Stimulated activated CD4-positive, alpha-beta T cell treated with anti-CD3 and anti-CD28 coated beads, TNF-alpha, amount 100 ng/mL, for 48 hours (primary cell): ENCODE measurements around the gene MRGPRF.

Experiments
- DNase-seq, 3 donors: peaks; one replicate each; pipeline ENCODE4 v3.0.0-alpha.2; 2020; ENCODE audit warnings: low read depth in 3 of 3

MRGPRF gene, protein sequence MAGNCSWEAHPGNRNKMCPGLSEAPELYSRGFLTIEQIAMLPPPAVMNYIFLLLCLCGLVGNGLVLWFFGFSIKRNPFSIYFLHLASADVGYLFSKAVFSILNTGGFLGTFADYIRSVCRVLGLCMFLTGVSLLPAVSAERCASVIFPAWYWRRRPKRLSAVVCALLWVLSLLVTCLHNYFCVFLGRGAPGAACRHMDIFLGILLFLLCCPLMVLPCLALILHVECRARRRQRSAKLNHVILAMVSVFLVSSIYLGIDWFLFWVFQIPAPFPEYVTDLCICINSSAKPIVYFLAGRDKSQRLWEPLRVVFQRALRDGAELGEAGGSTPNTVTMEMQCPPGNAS

DNA sequence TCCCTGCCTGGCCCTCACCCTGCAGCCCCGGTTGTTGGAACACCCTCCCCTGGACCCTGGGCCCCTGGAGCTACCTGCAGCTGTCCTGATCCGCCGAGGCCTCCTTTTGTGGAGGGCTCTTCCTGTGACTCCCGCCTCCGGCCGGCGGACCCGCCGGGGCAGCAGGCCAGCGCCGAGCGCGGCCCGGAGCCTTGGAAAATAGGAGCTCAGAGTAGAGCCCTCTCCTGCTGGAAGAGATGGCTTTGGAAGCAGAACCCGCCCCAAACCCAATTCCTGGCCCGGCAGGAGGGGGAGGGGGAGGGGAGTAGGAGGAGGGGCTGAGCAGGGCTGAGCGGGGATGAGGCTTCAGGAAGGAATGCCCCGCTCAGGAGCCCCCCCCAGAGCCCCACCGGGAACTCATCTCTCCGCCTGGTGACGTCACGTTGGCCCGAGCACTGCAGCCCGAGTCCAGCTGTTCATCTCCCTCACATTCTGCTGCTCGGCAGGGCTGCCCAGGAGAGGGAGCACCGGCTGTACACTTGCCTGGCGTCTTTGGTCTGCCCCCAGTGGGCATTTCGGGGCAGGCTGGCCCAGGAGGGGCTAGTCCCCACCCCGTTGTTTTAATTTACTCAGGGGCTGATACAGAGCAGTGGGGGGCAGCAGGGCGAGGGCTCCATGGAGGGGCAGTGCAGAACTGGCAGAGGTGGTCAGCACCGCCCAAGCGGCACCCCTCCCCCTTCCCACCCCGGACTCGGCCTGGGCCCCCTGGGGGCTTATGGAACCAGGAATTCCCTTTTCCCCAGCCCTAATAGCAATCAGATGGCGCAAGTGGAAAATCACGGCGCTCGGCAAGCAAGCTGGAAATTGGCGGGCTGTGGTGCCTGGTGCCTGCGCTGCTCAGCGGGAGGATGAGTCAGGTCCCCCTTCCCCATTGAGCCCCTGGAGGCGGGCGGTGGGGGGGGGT, at the start of gene MRGPRF:
MRGPRF (minus strand) TSS at position 238 of the 943 bp plus-strand sequence. CDS start 3,345 bp downstream, outside the sequence.
- DNase-seq = no peak

DNA sequence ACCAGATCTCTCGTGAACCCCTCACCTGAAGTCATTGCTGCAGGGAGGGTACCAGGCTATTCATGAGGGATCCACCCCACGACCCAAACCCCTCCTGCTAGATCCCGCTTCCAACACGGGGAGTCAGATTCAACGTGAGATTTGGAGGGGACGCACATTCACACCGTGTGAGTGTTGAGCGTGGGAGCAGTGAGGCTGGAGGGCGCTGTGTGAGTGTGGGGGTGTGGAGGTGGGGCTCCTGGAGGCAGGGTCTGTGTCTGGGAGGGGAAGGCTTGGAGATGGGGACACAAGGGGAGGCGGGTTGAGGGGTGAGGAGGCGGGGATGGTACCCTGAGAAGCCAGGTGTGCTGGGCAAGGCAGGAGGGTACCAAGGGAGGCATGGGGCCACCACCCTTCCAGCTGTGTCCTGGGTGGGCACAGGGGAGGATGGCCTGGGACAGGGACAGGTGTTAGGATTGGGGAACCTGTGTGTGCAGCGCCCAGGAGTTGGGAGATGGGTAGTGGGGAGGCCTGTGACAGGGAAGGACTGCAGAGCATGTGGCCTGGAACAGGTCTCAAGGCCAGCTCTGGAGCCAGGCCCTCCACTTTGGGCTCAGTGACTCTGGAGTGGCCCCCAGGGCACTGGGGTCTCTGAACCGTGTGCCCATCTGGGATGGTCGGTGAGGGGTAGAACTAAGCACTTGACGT, 49.3 kb upstream of the MRGPRF start:
- DNase-seq = no peak

DNA sequence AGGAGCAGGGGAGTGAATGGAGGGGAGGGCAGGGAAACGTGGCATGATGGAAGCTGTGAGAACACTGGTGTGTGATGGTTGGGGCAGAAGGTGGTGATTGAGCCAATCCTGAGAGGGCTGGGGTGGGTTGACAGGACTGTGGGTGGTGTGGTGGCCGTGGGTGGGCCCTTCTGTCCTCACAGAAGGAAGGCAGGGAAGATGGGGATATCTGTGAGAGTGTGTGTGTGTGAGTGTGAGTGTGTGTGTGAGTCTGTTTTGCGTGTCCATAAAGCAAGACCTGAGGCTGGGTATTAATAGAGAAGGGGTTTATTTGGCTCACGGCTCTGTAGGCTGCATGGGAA, 48.6 kb upstream of the MRGPRF start:
- no peak for DNase-seq

DNA sequence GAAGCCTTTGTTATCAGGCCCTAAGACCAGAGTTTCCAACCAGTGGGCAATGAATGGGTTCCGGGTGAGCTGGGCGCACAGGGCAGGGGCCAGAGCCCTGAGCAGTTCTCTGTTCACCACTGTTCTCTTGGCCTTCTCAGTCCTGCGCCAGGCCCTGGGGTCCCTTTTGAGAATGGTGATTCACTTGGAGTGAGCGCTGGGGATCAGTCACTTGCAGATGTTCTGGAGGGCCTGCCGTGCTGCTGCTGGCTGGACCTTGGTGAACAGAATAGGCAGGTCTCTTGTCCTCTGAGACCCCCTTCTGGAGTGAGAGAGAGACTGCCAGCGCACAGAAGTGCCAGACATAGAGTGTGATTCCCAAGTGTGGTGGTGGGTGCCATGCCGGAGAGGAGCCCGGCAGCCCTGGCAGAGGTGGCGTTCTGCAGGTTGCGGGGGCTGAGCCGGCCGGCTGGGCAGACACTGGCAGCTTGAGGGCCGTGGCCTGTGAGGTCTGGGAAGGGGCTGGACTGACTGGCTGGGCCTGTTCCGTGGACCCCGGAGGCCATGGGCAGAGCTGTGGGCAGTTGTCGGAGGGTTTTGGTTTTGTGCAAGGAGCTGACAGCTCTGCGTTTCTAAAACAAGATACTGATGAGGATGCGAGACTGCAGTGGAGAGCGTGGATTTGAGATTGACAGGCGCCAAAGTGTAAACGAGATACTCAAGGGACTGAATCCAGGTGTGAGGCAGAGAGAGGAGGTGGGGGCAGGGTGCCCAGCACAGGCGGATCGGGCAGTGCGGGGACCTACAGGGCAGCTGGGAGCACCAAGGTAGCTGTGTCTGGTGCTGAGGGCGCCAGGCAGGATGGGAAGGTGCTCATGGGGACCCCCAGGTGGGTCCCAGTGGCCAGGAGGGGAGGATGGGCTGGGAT, 48.0 kb upstream of the MRGPRF start:
- DNase-seq = no peak

DNA sequence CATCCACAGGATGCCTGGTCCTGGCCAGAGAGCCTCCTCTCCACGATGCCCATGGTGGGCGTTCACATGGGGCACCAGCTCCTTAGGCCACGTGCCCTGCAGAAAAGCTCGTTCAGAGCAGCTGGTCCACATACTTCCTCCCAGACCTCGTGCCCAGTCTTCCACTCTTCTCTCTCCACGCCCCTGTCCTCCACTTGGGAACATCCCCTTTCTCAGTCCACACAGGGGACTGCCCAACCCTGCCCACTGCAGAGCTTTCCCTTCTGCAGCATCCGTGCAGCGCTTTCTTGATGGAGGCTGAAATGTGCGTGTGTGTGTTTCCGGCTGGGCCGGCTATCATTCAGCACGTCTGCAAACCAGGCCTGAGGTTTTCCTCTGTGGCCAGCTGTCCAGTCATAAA, 46.9 kb upstream of the MRGPRF start:
- DNase-seq = no peak

DNA sequence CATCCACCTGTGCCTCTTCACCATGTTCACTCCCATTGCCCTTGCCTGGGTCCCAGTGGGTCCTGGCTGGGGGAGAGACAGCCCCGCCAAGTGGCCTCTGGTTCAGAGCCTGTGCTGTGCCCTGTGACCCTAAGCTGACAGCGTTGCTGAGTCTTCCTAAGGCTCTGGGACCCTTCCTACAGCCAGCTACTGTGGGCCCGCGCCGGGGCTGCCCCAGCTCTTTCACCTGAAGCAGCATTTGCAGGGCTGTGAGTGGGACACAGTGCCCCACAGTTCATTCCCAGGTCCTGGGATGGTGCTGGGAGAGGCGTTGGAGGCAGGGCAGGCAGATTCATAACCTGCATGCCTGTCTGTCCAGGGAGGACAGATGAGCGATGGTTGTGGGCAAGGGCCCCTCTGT, 46.4 kb upstream of the MRGPRF start:
- no peak for DNase-seq

DNA sequence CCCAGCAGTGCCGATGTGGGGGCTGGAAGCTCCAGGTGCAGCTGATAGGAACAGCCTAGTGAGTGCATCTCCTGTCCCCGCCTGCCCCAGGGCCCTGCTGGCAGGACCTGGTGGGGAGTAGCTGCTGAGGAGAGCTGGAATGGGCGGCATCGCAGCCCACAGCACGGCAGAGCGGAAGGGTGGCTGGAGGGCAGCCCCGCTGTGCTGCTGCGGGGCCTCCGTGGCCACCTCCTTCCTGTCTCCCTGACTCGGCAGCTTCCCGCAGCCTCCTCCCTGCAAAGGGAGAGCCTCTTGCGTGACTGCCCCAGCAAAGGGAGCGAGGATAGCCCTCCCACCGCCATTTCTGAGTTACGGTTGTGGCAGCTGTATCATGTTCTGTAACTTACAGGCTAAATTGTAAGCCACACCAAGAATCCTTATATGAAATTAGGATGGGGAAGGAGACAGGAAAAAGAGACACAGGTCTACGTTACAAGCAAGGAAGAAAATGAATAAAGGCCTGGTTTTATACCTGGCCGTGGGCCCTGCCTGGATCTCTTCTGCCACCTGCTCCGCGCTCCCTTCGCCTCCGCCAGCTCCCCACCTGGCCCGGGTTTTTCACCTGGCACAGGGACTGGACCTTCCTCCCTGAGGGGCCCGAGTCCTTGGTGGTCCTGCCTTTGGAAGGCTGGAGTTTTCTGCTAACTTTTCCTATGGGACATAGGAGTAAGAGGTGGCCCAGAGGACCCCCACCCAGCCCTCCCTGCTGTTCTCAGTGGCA, 45.6 kb upstream of the MRGPRF start:
- DNase-seq = no peak

DNA sequence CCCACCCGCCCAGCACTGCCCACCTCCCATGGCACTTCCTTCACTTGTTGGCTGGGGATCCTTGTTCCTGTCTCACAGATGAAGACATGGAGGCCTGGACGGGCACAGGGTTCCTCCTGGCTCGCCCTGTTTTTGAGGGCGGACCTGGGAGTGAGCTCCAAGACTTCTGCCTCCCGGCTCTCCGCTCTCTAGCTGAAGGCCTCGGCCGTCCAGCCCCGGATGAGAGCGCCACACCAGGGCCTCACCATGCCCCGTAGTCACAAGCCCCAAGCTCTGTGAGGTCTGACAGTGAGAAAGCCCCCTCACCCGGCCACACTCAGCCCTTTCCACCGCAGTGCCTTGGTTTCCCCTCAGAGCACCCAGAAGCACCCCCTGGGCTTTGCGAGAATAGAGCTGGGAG, 44.8 kb upstream of the MRGPRF start:
- DNase-seq = no peak

DNA sequence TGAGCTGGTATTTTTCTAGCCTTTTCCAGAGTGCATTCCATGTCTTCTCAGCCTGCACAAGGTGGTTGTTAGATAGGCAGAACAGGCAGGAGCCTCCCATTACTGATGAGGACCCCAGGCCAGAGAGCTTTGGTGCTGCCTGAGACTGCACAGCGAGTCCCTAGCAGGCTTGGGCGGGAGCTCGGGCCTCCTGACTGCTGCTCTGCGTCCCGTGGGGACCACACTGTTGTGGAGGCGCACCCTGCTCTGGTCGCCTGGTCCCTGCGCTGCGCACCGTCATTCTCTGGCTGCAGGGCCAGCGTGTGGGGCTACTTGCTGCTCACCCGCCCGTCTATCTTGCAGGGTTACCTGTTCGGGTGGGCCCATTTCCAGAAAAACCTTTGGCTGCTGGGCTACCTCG, 44.2 kb upstream of the MRGPRF start:
- DNase-seq = no peak

DNA sequence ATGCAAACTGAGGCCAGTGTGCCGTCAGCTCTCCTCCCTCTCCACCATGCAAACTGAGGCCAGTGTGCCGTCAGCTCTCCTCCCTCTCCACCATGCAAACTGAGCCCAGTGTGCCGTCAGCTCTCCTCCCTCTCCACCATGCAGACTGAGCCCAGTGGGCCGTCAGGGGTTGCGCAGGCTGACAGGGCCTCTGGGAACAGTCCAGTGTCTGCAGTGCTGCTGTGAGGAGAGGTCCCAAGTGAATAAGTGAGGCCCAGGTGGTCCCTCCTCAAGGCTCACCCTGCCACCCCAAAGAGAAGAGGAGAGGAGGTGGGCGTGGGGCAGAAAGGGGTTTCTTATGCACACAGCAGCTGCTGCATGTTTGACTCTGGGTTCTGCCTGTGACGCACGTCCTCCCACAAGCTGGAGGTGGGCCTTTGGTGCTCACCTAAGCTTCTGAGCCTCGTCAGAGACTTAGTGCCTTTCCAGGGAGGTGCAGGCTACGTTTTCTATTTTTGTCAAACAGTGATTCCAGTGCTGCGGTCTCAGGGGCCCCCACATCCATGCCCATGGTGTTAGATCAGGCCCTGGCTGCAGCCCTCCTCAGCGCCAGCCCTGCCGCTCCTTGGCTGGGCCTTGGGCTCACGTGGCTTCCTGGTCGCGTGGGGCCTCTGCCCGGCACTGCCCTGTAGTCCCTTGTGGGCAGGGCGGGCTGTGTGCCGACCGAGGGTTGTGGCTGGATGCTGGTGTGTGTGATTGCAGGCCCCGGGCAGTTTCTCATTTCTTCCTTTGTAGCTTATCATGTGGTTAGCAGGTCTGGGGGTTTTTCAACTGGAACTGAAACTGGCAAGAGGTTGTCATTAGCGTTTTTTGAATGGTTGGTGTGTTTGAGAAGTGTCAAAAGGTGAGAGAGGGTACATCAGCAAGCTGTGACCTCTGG, 42.8 kb upstream of the MRGPRF start:
- no peak for DNase-seq

DNA sequence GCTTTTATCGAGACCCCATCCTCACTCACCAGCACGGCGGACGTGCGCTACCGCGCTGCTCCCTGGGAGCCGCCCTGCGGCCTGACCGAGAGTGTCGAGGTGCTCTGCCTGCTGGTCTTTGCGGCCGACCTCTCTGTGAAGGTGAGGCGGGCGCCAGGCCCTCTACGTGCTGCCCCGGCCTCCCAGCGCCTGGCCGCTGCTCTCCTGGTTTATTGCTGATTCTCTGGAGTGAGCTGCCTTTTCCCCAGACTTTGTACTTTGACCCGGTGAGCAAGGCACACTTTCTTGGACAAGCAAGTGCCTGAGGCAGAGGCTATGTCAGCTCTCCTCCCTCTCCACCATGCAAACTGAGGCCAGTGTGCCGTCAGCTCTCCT, 42.2 kb upstream of the MRGPRF start:
- DNase-seq = no peak

DNA sequence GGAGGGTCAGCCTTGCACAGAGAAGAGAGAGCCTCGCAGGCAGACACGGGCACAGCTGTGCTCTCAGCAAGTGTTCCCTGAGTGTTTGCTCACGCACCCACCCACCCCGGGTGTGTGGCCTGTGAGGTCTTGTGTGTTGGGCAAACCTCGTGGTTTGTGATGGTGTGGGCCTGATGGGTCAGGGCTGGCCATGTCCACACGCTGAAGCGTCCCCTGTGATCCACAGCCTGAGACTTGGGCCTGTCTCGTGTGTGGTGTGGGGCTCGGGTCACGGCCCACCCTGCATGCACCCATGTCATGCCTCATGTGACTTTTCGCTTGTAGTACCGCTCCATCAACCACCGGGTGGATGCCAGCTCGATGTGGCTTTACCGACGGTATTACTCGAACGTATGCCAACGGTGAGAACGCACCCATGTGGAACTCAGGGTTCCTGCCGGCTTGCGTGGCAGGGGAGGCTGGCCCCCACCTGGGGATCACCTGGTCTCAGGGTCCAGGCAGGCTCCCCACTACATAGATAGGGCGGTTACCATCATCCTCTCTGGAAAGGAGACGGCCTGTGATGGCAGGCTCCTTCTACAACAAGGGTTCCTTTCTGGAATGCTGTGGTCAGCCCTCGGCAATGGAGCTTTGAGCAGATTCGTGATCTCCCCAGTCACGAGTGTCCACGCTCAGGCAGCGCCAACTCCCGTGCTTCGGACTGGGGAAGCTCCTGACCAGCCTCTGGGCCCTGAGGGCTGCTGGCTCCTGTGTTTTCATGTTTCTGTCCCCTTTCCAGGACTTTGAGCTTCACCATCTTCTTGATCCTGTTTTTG, 41.6 kb upstream of the MRGPRF start:
- DNase-seq = no peak

DNA sequence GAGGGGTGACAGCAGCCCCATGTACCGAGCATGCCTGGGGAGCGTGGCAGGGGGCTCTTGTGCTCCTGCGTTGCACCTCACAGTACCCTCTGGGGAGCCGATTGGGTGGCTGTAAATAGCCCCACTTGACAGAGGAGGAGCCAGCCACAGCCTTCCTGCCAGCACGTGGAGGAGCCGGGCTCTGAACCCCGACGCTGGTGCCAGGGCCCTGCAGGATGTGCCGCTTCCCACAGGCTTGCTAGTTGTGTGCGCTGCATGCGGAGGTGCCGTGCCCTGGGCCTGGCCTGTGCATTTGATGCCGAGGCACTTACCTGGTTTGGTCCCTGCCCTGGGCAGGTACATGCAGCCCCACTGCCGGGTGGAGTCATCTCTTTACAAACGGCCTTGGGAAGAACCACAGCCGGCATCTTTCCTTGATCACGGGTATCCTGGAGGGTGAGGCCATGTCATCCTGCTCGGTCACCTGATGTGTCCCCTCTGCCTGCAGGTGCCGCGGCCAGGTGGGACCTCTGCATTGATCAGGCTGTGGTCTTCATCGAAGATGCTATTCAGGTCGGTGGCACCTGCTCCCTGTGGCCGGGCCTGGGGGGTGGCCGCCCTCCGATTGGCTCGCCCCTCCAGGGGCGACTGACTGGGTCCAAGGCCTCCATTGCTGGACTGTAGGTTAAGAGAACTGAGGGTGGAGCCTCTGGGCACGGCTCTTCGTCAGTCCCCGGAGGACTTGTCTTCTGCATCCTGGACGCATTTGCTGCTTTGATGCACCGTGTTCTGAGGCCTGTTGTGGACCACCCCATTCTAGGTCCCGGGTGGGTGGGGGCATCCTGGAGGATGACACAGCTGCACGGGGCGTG, 40.7 kb upstream of the MRGPRF start:
- no peak for DNase-seq

DNA sequence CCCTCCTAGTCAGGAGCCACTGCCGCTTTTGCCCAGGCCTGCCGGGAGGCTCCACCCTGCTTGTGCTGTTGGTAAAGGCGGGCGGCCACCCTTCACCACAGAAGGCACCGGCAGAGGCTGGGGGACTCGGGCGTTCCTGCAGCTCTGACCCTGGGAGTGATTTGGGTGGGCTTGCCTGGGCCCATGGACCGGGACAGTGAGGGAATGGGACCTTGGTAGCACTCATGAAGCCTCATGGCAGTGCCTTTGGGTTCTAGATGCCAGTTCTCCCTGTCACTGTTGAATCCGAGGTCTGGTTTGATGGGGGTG, 40.1 kb upstream of the MRGPRF start:
- DNase-seq = no peak

DNA sequence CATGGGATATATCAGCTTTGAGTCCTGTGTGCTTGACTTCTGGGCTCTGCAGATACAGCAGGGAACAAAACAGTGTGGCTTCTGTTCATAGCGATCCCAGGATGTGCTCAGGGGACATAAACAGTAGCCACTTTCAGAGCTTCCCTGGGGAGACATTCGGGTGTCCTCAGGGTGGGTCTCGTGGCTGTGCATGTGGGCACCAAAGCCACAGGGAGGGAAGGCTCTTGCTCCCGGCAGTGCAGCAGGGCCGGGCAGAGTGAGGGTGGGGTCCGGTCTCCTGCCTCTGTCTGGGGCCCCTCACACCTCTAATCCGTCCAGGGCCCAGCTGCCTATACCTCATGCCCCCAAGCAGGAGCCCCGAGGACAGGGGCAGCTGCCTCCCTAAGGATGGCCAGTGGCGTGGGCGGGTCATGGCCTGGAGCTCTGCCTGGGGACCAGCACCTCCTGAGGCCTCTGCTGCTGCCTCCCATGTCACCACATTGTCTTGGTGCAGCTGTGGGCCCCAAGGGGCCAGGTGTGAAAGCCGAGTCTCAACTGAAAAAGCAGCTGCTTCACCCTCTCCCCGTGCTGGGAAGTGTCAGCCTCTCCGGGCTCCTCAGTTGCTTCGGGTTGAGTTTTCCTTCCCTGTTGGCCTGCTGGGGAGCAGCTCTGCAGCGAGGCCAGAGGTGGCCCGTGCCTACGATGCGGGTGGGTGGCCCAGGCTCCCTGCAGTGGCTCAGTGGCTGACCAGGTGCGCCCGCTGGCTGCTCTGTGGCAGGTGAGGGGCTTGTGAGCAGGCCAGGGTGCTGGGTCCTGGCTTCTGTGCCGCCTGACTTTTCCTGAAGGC, 39.5 kb upstream of the MRGPRF start:
- no peak for DNase-seq

DNA sequence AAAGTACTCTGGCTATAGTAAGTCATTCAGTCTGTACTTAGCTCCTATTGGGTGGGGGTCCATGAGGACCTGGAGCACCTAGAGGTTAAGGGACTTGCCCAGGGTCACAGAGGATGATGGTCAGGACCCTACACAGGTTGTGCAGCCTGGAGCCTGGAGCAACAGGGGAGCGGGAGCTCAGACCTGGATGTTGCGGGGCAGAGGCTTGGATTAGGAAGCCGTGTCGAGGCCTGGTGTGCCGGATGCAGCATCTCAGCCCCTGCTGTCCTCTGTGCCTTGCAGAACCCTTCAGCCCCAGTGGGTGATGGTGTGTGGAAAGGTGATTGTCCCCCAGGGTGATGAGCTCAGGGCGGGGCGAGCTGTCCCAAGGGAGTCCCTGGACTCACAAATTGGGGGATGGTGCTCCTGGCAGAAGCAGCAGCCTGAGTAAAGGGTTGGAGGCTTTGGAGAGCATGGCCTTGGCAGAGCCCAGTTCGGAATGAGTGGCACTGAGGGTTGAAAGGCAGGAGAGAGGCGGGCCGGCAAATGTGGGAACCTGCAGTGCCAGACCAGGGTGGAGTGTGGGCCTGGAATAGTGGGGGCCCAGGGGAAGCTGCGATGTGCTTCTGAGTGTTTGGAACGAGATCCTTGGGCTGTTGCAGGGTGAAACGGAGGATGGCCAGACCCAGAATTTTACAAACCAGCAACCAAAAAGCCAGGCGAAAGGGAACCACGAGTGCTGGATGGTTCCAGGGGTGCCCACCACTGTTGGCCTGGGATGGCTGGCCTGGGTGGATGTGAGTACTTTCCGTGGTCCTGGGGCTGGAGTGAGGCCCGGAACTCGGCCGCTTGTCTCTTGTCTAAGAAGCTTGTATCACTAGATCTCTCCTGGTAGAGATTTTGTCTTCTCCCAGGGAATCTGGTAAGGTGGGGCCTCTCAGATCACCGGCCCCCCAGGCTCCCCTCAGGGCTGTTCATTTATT, 38.6 kb upstream of the MRGPRF start:
- DNase-seq = no peak
